Gastrocnemius medialis (tissue), 4 donors: ENCODE results near the gene KATNIP. TPM values are rescaled to one million over a fixed set of nuclear protein-coding genes. Genes with fewer than 3 reads are reported as not detected.

ENCODE experiments used
- ATAC-seq, 2 donors: fragments of 150-250 bp; one replicate each; pipeline ENCODE4 v1.9.1; 2016
- DNase-seq, 2 donors: peaks; one replicate each; pipeline ENCODE4 v3.0.0-alpha.2; 2019
- H3K27ac ChIP-seq, 4 donors: fragments of 200-600 bp; sonication (generic); 1 replicate in 1 of 4; 2 replicates in 3 of 4; pipeline ENCODE4 v1.5.1; 2016 to 2018; ENCODE audit warnings: mild to moderate bottlenecking in 2 of 4, moderate library complexity in 1 of 4
- H3K27me3 ChIP-seq, 3 donors: fragments of 200-600 bp; sonication (generic) in 2 of 3; 1 replicate in 1 of 3; 2 replicates in 2 of 3; pipeline versions ENCODE4 v1.5.1 to v1.6.0; 2016 to 2019; ENCODE audit warnings: mild to moderate bottlenecking in 1 of 3, moderate library complexity in 1 of 3
- H3K36me3 ChIP-seq, 2 donors: fragments of 200-600 bp; sonication (generic) in 1 of 2; one replicate each; pipeline ENCODE4 v1.5.1; 2017 to 2018
- H3K4me1 ChIP-seq, 2 donors: fragments of 200-600 bp; sonication (generic) in 1 of 2; one replicate each; pipeline ENCODE4 v1.5.1; 2016 to 2017; ENCODE audit warnings: mild to moderate bottlenecking in 2 of 2
- H3K4me3 ChIP-seq, 4 donors: fragments of 200-600 bp; sonication (generic) in 3 of 4; 1 replicate in 1 of 4; 2 replicates in 3 of 4; pipeline ENCODE4 v1.5.1; 2016 to 2019; ENCODE audit warnings: mild to moderate bottlenecking in 2 of 4
- H3K9me3 ChIP-seq, 3 donors: fragments of 200-600 bp; sonication (generic) in 2 of 3; 1 replicate in 1 of 3; 2 replicates in 2 of 3; pipeline ENCODE4 v1.5.1; 2016 to 2019
- CTCF ChIP-seq, 5 experiments: fragments of 450-650 bp in 3 of 5; fragments of 200-600 bp in 2 of 5; sonication (generic) in 2 of 5; IDR thresholded peaks in 4 of 5; conservative IDR thresholded peaks in 1 of 5; 1 replicate in 4 of 5; 2 replicates in 1 of 5; pipeline ENCODE4 v1.5.1; 2016 to 2019; ENCODE audit warnings: antibody characterized with exemption in 5 of 5, mild to moderate bottlenecking in 3 of 5, moderate library complexity in 3 of 5
- POLR2A ChIP-seq, 2 donors: fragments of 450-650 bp; IDR thresholded peaks; one replicate each; pipeline ENCODE4 v1.6.1; 2017; ENCODE audit warnings: antibody characterized with exemption in 2 of 2, mild to moderate bottlenecking in 2 of 2, moderate library complexity in 2 of 2
- in situ Hi-C, 4 donors: fragments of 200-750 bp; cut with MboI; loops; one replicate each; pipeline versions ENCODE4 v1.15.0 to v1.8.0; 2017; ENCODE audit warnings: low sequenced_read_pairs in 4 of 4
- intact Hi-C: fragments of 100-400 bp; cut with DNase I; formaldehyde crosslinking; loops from one replicate; pipeline ENCODE4 v1.15.1; 2023; ENCODE audit warnings: low total_unique reads
- total RNA-seq, 4 donors: library from RNA; depleted of rRNA; stranded (reverse); fragments of >200 nt; gene quantifications; one replicate each; pipeline versions ENCODE4 v1.1.0 to v1.2.3, GENCODE V29; 2016

Gene KATNIP
- total RNA-seq, 4 donors from 2014 or later = 6.3 to 12.1 (median 7.7) TPM

GRCh38 chr16:27506771-27507170, 43.2 kb upstream of the KATNIP start:
- intact Hi-C loops (no loop called here), in situ Hi-C loops (no loop called here)
- Histone ChIP-seq H3K27me3 (no peaks in the 10 kb centered on the region), H3K4me3 (no peak overlapping the region), H3K36me3 (peaks cover 7 to 95% of the 10 kb centered on the region in 2 donors), H3K27ac (no peak overlapping the region), H3K9me3 (no peaks in the 10 kb centered on the region), H3K4me1 (no peaks in the 10 kb centered on the region)
- no peak for ATAC-seq
- TF ChIP-seq POLR2A (IDR thresholded peaks at IDR 0.05) = no peak
- no peak for TF ChIP-seq CTCF (IDR thresholded peaks at IDR 0.05 in 4 of 5, conservative IDR thresholded peaks at IDR 0.05 in 1 of 5)
- DNase-seq = no peak

GRCh38 chr16:27508476-27508875, 41.5 kb upstream of the KATNIP start:
- H3K27me3 ChIP-seq = no peaks in the 10 kb centered on the region
- intact Hi-C loops (no loop called here), in situ Hi-C loops (no loop called here)
- H3K9me3 ChIP-seq = no peaks in the 10 kb centered on the region
- H3K4me1 ChIP-seq = no peaks in the 10 kb centered on the region
- H3K36me3 ChIP-seq = peaks cover 7 to 85% of the 10 kb centered on the region in 2 donors
- TF ChIP-seq CTCF (IDR thresholded peaks at IDR 0.05 in 4 of 5, conservative IDR thresholded peaks at IDR 0.05 in 1 of 5) (no peak), POLR2A (IDR thresholded peaks at IDR 0.05) (no peak)
- no peak overlapping the region for H3K27ac ChIP-seq
- H3K4me3 ChIP-seq = no peak overlapping the region
- DNase-seq (no peak), ATAC-seq (no peak)

GRCh38 chr16:27511657-27512448, 38.1 kb upstream of the KATNIP start:
- TF ChIP-seq CTCF (IDR thresholded peaks at IDR 0.05 in 4 of 5, conservative IDR thresholded peaks at IDR 0.05 in 1 of 5) (no peak), POLR2A (IDR thresholded peaks at IDR 0.05) (no peak)
- in situ Hi-C loops = no loop called here
- peak; percentile 24 to 66 for ATAC-seq

GRCh38 chr16:27514806-27515205, 35.1 kb upstream of the KATNIP start:
- ATAC-seq = peak in 1 of 2 donors; percentile 7
- H3K27ac ChIP-seq = peak overlapping the region; percentile 56 to 98 (median 87)

More at GRCh38 chr16:27511657-27512448, 38.1 kb upstream of the KATNIP start:
- intact Hi-C loops = no loop called here
- DNase-seq = peak in 1 of 2 donors; percentile 66
- peaks cover 3 to 52% of the 10 kb centered on the region in 2 donors for H3K36me3 ChIP-seq
- H3K27ac ChIP-seq = peak overlapping the region; percentile 11 to 77 (median 54)
- no peaks in the 10 kb centered on the region for H3K9me3 ChIP-seq
- H3K4me1 ChIP-seq = peaks cover 11 to 22% of the 10 kb centered on the region in 2 donors
- H3K27me3 ChIP-seq = no peaks in the 10 kb centered on the region
- no peak overlapping the region for H3K4me3 ChIP-seq

More at GRCh38 chr16:27514806-27515205, 35.1 kb upstream of the KATNIP start:
- peaks cover 38 to 45% of the 10 kb centered on the region in 2 donors for H3K4me1 ChIP-seq
- H3K9me3 ChIP-seq = no peaks in the 10 kb centered on the region
- in situ Hi-C loops (no loop called here), intact Hi-C loops (no loop called here)
- no peak for DNase-seq
- no peak overlapping the region for H3K4me3 ChIP-seq
- no peaks in the 10 kb centered on the region for H3K27me3 ChIP-seq
- TF ChIP-seq CTCF (IDR thresholded peaks at IDR 0.05 in 4 of 5, conservative IDR thresholded peaks at IDR 0.05 in 1 of 5) = no peak
- TF ChIP-seq POLR2A (IDR thresholded peaks at IDR 0.05) = no peak
- peaks cover 0 to 25% of the 10 kb centered on the region in 2 donors for H3K36me3 ChIP-seq
